HG03039 (cell line): ENCODE data around the gene ARPC2.

Source experiments
- ATAC-seq: cut with Tn5 transposase; IDR thresholded peaks from one replicate; pipeline ENCODE4 v1.9.1; 2021; ENCODE audit warnings: mild to moderate bottlenecking, moderate library complexity; ENCODE audit not compliant: unreplicated experiment

Gene ARPC2

DNA sequence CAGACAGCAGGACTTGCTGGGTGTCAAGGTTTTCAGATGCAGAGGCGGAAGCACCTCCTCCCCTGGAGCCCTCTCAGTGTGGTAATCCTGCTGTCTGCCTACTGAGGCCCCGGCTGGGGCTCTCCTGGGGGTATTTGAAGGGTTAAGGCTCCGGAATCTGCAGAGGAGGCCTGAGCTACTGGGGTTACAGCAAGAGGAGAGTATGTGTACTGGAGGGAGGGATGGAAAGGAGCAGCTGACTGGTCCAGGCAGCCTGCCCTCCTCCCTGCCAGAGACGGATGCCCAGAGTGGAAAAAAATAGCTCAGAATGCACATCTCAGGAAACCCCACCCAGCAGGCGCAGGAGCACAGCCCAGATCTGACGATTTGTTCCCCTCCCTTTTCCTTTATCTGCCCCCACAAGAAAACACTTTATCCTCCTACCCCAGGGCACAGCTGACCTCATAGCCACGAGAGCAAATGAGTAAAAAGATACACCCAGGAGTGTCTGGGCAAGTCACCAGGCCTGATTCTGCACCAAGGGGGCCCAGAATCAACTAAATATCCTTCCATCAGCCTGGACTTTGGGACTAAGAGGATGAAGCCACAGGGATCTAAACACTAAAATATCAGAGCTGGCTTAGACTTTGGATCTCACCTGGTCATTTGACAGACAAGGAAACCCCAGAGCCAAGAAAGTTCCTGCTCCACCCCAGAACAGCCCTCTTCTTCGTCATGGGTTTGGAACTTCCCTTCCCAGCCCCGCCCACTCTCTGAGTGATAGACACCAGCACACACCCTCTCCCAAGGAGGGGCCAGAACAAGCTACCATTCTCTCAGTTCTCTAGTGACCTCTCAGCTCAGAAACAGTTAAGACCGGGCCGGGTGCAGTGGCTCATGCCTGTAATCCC, 69.8 kb downstream of the ARPC2 start:
- ATAC-seq = peak; percentile 63

DNA sequence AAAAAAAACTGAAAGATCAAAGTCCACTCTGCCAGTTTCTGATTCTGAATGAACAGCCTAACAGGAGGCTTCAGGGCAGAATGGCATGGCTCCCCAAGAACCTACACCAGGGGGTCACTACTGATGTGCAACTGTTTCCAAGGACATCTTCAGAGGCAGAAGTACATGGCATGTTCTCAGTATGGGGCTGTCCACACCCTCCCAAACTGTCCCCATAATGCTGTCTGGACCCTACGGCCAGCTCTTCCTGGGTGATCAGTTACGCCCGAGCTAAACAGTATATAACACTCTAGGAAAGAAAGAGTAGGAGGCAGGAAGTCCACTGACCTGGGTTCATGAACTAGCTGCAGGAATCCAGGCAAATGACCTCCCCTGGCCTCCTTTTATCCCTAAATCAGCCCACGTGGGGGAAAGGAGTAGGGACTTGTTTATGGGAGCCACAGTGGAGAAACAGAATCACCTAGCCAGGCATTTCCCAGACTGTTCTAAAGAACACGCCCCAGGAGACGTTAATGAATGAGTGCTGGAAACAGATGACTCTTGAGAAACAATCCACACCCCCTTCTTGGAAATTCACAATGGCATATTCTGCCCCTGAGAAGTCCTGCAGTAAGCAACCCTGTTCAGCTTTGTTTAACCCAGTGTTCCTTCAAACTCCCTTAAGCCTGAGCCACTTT, 72.8 kb downstream of the ARPC2 start:
- no peak for ATAC-seq

DNA sequence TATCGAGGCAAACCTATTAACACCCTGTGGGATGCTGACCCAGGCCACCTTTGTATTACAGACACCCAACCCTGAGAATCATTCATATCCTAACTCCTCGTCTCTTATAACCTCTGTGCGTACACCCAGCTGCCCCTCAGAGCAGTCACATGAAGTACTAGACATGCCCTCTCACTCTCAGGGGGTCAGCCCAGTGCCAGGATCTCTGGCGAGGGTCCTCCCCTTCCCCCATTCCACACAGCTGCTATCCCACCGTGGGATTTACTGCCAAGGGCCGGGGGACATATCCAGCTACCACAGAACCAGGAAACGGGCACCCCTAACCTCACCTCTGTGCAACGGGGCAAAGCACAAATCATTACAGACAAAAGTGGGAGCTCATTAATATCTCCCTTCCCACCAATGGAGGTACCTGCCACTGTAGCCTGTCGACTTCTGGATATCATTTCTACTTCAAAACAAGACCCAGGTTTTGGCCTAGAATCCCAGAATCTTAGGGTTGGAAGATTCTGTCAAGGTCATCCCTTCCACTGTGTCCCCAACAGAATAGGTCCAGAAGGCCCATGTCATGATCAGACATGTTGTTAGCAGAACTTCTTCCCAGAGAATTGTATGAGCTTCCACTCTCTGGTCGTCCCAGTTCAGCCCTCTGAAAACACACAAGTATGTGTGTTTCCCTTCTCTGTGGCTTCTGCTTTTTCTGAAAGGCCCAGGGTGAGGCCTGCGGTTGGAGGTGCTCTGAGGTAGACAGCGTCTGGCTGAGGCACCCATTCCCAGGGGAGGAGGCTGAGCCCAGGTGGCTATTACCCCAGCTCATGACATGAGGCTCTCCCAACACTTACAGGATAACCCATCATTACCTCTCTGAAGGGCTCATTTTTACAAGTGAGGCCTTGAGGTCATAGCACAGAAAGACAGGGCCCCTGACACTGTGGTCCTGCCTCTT, 73.6 kb downstream of the ARPC2 start:
- peak; percentile 32 for ATAC-seq

DNA sequence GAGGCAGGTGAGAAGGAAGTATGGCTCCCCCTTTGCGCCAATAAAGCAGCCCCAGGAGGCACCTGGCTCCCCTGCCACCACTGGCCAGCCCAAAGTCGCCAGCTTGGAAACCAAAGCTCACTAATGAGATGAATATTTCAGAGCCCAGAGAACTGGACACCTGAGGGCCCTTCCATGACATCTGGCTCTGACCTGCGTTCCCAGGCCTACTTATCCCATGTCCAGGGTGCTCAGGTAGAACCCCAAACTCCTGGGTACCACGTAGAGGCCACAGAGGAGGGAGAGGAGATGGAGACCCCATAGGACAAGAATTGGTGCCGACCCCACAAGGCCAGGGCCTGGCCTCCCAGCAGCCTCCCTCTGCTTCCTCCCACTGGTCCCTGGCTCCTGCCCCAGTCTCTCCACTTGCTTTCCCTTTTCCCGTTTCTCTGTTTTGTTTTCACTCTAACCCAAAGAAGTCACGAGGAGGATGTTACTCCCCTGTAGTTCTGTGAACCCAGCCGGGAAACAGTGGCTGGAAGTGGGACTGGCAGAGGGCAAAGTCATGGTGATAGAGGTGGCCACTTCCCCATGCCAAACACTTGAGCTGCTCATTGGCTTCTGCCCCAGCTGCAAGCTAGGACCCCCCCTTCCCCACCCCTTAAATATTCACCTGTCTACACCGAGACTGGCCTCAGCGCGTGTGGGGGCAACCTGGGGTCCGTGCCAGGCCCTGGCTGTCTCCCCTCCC, 74.5 kb downstream of the ARPC2 start:
- ATAC-seq = no peak

DNA sequence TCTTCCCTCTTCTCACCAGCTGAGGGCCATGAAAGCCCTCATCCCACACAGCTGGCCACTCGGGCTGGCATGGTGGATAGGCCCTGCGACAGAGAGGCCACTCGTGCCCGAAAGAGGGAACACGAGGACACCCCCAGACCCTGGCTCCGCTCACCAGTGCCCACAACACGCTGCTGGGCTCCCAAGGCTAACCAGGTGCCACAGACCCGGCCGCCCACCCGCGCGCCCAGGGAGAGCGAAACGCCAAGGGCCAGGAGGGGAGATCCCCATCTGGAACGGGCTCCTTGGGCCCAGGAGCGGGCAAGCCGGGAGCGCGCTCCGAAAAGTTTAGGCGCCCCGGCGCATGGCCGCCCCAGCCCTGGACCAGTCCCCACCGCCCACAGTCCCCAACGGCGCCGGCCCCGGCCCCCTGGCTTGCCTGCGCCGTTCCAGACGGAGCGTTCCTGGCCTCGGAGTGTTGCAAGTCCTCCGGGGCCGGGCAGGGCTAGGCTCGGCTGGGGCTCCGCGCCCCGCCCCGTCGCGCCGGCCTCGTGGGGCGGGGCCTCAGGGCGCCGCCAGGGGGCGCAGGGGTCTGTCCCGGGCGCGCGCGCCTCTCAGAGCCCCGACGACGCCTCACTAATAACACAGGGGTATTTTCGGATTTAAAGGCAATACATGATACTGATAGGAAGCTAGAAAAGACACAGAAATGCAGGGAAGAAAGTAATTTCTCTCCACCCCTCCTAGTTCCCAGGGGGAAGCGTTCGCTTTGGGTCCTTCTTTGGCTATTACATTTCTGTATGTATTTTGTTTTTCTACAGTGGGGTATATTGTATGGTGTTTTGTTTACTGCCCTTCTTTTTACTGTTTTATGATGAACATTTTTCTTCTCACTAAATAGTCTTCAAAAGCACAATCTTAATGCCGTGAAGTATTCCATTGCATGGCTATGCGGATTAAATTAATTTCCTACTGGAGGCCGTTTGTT, 75.3 kb downstream of the ARPC2 start, which contains the start of gene TMBIM1:
TMBIM1 (minus strand) TSS at position 456 of the 967 bp plus-strand sequence. CDS start 10,362 bp downstream, outside the sequence.
- peak; percentile 72 for ATAC-seq

DNA sequence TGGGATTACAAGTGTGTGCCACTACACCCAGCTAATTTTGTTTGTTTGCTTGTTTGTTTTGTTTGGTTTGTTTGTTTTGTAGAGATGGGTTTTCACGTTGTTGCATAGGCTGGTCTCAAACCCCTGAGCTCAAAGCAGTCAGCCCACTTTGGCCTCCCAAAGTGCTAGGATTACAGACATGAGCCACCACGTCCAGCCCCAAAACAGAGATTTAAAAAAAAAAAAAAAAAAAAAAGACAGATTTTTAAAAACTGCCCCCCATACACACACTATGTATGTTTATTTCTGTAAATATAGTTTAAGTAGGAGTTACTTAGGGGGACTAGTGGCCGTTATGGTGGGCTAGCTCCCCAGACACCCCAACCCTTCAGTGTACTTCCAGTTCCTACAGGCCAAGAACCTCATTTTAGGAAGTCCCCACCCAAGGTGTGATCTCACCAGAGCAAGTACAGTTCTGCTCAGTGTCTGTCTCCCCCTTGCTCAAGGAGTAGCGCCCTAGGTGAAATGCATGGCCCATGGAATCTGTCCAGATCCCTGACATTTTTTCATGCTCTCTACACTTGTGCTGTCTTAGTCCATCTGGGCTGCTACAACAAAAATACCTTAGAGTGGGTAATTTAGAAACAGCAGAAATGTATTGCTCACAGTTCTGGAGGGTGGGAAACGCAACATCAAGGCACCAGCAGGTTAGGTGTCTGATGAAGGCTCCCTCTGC, 76.9 kb downstream of the ARPC2 start:
- ATAC-seq = no peak

DNA sequence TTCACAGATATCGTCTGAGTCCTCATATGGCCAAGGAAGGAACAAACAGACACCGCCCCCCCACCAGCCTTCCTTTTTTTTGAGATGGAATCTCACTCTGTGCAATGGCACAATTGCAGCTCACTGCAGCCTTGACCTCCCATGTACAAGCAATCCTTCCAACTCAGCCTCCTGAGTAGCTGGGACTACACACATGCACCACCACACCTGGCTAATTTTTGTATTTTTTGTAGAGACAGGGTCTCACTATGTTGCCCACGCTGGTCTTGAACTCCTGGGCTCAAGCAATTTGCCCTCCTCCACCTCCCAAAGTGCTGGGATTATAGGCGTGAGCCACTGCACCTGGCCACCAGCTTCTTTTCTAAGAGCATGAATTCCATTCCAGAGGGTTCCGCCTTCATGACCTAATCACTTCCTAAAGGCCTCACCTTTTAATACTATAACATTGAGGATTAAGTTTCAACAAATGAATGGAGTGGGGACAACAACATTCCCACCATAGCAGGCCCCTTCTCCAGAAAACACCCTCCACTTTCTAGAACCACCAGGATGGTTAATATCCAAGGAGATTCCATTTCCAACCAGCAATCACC, 77.5 kb downstream of the ARPC2 start:
- ATAC-seq = no peak

DNA sequence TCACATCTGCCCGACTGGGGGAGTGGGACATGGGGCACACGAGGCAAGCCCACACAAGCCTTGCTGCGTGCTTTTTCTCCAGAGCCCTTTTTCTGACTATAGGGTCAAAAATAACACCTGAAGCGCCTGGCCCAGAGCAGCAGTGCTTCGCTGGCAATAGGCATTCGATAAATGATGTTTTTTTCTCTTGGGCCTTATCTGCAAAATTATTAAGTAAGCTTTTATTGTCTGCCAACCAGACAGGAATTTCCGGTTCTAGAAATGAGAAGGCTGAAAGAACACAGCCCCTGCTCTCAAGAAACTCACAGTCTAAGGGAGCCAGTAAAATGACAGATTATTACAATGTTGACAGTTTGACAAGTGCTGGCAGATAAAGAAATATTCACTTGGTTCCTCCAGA, 78.0 kb downstream of the ARPC2 start:
- no peak for ATAC-seq

DNA sequence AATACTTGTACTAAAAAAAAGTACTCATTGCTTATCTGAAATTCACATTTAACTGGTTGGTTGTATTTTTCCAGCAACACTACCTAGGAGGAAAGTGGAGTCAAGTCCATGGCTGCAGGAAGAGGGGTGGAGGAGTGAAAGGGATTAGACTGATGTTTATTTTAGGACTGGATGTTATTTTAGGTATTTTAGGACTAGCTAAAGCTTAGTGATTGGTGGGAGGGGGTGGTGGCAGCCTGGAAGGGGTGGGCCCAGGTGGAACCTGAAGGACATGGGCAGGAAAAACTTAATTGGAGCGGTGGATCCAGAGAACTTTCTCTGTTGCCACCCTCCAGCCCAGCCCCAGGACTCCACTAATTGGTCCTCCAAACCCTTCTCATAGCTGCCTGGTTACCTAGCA, 79.2 kb downstream of the ARPC2 start:
- ATAC-seq = no peak

DNA sequence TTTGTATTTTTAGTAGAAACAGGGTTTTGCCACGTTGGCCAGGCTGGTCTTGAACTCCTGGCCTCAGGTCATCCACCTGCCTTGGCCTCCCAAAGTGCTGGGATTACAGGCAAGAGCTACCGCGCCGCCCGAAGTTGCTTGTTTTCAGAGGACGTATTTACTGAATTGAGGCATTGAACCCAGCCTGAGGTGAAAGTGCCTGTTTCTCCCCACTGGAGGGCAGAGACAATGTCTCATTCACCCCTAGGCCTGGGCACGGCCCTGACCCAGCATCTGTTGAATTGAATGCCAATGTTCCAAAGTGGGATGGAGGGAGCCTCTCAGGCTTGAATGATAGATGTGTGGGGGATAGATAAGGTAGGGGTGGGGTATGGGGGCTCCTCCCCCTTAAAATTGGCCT, 79.9 kb downstream of the ARPC2 start:
- ATAC-seq = no peak

DNA sequence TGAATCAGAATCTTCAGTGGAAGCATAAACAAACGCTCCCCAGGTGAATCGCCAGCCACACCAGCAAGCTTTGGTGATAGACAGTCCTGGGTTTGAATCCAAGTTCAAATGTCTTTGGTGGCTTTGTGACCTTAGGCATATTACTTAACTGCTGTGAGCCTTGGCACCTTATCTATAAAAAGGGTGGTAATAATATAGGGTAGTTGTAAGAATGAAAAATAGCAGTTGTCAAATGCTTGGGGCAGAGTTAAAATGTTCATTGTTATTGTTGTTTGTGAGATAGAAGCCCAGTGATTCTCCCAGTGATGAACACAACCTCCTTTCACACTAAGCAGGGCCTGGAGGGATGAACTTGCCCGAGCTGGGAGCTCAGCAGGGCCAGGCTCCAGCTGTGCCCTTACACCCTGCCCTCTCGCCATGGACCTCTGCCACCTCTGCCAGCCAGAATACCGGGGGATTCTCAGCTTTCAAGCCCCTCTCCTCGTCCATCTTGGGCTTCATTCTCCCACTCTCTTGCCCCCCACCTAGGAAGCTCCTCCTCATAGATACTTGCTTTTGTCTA, 81.4 kb downstream of the ARPC2 start:
- ATAC-seq = no peak

DNA sequence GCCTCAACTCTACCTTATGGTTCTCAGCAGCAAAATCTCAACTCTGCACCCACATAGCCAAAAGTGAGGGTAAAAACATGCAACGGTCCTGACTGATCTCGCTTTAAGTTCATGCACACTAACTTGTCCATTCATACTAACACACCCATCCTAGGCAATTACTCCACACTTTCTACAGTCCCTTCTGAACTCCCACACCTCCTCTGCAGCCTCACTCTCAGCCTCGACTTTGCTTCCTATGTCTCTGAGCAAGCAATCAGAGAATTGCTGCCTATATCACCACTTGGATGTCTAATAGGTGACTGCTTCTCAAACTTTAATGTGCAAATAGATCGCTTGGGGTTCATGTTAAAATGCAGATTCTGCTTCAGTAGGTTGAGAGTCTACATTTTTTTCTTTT, 83.2 kb downstream of the ARPC2 start:
- ATAC-seq = no peak

DNA sequence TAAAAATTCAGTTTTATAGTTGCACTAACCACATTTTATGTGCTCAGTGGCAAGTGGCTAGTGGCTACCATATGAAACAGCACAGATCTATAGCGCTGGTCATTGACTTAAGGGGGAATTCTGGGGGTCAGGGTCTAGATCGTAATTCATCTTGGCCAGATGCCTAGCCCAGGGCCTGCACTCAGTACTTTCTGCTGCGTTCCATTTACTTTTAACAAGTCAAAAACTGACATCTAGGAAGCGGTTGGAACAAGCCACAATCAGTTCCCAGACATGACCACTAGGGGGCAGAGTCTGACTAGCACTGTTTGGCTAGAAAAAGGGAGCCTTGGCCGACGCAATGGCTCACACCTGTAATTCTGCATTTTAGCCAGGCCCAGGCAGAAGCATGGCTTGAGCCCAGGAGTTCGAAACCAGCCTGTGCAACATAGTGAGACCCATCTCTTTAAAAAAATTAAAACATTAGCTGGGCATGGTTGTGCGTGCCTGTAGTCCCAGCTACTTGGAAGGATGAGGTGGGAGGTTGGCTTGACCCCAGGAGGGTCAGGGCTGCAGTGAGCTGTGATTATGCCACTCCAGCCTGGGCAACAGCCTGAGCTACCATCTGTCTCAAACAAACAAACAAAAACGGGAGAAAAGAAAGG, 84.3 kb downstream of the ARPC2 start:
- no peak for ATAC-seq
